ENCODE measurements around the gene PRLR.

DNA sequence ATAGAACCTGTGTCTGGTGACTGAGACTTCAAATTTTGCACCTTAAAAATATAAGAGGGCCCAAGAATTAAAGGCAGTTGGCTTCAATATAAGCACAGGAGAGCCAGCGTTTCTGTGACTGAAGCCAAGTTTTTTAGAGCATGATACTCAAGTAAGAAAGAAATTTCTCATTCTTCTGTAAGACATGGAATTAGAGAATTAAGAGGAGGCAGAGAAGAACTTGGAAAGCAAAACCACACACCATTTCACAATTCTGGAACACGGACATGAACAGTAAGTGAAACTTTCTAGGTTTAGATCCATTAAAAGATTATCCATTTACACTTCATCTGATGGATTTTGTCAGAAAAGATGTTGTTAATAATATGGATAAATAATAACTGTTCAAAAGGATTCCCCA is 173.6 kb downstream of the PRLR start:
- TF ChIP-seq PHF21A (IDR thresholded peaks at IDR 0.05; ENCODE audit: borderline replicate concordance, low read depth) (no peak), POLR2A (conservative IDR thresholded peaks at IDR 0.05) (no peak), MCM5 (IDR thresholded peaks at IDR 0.05; ENCODE audit: low read depth) (no peak), FOXA1 (IDR thresholded peaks at IDR 0.05; ENCODE audit: borderline replicate concordance) (no peak), RBFOX2 (IDR thresholded peaks at IDR 0.05; ENCODE audit: low read depth, low read length) (no peak), EP300 (IDR thresholded peaks at IDR 0.05; ENCODE audit: low read length) (no peak), HMGN3 (IDR thresholded peaks at IDR 0.05; ENCODE audit: borderline replicate concordance, extremely low read depth, insufficient read length, low read depth, low read length) (no peak), LEF1 (IDR thresholded peaks at IDR 0.05) (no peak), JUN (IDR thresholded peaks at IDR 0.05; ENCODE audit: borderline replicate concordance, low read depth, low read length) (no peak), JUN (CRISPR knock-in tag; IDR thresholded peaks at IDR 0.05; ENCODE audit: borderline replicate concordance) (no peak), NRF1 (conservative IDR thresholded peaks at IDR 0.05 in 1 of 2, IDR thresholded peaks at IDR 0.05 in 1 of 2) (no peak)
- TF ChIP-seq, protein P1, sequence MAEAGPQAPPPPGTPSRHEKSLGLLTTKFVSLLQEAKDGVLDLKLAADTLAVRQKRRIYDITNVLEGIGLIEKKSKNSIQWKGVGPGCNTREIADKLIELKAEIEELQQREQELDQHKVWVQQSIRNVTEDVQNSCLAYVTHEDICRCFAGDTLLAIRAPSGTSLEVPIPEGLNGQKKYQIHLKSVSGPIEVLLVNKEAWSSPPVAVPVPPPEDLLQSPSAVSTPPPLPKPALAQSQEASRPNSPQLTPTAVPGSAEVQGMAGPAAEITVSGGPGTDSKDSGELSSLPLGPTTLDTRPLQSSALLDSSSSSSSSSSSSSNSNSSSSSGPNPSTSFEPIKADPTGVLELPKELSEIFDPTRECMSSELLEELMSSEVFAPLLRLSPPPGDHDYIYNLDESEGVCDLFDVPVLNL (CRISPR knock-in tag; IDR thresholded peaks at IDR 0.05; ENCODE audit: low read depth), result no peak
- TF ChIP-seq, protein P2, sequence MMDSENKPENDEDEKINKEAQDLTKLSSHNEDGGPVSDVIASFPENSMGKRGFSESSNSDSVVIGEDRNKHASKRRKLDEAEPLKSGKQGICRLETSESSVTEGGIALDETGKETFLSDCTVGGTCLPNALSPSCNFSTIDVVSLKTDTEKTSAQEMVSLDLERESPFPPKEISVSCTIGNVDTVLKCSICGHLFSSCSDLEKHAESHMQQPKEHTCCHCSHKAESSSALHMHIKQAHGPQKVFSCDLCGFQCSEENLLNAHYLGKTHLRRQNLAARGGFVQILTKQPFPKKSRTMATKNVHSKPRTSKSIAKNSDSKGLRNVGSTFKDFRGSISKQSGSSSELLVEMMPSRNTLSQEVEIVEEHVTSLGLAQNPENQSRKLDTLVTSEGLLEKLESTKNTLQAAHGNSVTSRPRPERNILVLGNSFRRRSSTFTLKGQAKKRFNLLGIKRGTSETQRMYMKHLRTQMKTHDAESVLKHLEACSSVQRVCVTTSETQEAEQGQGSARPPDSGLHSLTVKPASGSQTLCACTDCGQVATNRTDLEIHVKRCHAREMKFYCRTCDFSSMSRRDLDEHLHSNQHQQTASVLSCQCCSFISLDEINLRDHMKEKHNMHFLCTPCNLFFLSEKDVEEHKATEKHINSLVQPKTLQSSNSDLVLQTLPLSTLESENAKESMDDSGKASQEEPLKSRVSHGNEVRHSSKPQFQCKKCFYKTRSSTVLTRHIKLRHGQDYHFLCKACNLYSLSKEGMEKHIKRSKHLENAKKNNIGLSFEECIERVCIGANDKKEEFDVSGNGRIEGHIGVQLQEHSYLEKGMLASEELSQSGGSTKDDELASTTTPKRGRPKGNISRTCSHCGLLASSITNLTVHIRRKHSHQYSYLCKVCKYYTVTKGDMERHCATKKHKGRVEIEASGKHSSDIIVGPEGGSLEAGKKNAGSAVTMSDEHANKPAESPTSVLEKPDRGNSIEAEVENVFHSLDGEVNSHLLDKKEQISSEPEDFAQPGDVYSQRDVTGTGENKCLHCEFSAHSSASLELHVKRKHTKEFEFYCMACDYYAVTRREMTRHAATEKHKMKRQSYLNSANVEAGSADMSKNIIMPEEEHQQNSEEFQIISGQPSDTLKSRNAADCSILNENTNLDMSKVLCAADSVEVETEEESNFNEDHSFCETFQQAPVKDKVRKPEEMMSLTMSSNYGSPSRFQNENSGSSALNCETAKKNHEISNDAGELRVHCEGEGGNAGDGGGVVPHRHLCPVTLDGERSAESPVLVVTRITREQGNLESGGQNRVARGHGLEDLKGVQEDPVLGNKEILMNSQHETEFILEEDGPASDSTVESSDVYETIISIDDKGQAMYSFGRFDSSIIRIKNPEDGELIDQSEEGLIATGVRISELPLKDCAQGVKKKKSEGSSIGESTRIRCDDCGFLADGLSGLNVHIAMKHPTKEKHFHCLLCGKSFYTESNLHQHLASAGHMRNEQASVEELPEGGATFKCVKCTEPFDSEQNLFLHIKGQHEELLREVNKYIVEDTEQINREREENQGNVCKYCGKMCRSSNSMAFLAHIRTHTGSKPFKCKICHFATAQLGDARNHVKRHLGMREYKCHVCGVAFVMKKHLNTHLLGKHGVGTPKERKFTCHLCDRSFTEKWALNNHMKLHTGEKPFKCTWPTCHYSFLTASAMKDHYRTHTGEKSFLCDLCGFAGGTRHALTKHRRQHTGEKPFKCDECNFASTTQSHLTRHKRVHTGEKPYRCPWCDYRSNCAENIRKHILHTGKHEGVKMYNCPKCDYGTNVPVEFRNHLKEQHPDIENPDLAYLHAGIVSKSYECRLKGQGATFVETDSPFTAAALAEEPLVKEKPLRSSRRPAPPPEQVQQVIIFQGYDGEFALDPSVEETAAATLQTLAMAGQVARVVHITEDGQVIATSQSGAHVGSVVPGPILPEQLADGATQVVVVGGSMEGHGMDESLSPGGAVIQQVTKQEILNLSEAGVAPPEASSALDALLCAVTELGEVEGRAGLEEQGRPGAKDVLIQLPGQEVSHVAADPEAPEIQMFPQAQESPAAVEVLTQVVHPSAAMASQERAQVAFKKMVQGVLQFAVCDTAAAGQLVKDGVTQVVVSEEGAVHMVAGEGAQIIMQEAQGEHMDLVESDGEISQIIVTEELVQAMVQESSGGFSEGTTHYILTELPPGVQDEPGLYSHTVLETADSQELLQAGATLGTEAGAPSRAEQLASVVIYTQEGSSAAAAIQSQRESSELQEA (IDR thresholded peaks at IDR 0.05; ENCODE audit: low read depth), result no peak
- TF ChIP-seq, protein P3, sequence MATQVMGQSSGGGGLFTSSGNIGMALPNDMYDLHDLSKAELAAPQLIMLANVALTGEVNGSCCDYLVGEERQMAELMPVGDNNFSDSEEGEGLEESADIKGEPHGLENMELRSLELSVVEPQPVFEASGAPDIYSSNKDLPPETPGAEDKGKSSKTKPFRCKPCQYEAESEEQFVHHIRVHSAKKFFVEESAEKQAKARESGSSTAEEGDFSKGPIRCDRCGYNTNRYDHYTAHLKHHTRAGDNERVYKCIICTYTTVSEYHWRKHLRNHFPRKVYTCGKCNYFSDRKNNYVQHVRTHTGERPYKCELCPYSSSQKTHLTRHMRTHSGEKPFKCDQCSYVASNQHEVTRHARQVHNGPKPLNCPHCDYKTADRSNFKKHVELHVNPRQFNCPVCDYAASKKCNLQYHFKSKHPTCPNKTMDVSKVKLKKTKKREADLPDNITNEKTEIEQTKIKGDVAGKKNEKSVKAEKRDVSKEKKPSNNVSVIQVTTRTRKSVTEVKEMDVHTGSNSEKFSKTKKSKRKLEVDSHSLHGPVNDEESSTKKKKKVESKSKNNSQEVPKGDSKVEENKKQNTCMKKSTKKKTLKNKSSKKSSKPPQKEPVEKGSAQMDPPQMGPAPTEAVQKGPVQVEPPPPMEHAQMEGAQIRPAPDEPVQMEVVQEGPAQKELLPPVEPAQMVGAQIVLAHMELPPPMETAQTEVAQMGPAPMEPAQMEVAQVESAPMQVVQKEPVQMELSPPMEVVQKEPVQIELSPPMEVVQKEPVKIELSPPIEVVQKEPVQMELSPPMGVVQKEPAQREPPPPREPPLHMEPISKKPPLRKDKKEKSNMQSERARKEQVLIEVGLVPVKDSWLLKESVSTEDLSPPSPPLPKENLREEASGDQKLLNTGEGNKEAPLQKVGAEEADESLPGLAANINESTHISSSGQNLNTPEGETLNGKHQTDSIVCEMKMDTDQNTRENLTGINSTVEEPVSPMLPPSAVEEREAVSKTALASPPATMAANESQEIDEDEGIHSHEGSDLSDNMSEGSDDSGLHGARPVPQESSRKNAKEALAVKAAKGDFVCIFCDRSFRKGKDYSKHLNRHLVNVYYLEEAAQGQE (IDR thresholded peaks at IDR 0.05; ENCODE audit: borderline replicate concordance), result no peak
- TF ChIP-seq, protein P3 (CRISPR knock-in tag; IDR thresholded peaks at IDR 0.05; ENCODE audit: low read depth), result no peak
- TF ChIP-seq, protein P4, sequence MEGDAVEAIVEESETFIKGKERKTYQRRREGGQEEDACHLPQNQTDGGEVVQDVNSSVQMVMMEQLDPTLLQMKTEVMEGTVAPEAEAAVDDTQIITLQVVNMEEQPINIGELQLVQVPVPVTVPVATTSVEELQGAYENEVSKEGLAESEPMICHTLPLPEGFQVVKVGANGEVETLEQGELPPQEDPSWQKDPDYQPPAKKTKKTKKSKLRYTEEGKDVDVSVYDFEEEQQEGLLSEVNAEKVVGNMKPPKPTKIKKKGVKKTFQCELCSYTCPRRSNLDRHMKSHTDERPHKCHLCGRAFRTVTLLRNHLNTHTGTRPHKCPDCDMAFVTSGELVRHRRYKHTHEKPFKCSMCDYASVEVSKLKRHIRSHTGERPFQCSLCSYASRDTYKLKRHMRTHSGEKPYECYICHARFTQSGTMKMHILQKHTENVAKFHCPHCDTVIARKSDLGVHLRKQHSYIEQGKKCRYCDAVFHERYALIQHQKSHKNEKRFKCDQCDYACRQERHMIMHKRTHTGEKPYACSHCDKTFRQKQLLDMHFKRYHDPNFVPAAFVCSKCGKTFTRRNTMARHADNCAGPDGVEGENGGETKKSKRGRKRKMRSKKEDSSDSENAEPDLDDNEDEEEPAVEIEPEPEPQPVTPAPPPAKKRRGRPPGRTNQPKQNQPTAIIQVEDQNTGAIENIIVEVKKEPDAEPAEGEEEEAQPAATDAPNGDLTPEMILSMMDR (IDR thresholded peaks at IDR 0.05 in 2 of 3, conservative IDR thresholded peaks at IDR 0.05 in 1 of 3; ENCODE audit: insufficient read depth in 2 of 3, low read depth in 1 of 3, low read length in 3 of 3), result no peak

All from K562 (cell line).